K562 (cell line): ENCODE measurements around the gene NKIRAS1. TPM values are rescaled to one million over a fixed set of nuclear protein-coding genes. Genes with fewer than 3 reads are reported as not detected.

Experiments used
- BCOR ChIP-seq: fragments of 450-650 bp; IDR thresholded peaks from 2 replicates; pipeline ENCODE4 v1.6.1; 2016
- CSDE1 ChIP-seq, 2 experiments: fragments of 450-650 bp; IDR thresholded peaks; 2 replicates each; pipeline ENCODE4 v1.6.1; 2016; ENCODE audit warnings: mild to moderate bottlenecking in 1 of 2
- DDX20 ChIP-seq: fragments of 450-650 bp; IDR thresholded peaks from 2 replicates; pipeline ENCODE4 v1.6.1; 2016; ENCODE audit warnings: missing genetic modification characterization, low read depth, mild to moderate bottlenecking, missing compliant biosample characterization, moderate library complexity
- ELF1 ChIP-seq: fragments of 200-800 bp; sonication (Bioruptor generic); IDR thresholded peaks from 2 replicates; pipeline ENCODE4 v1.6.1; 2016; ENCODE audit warnings: missing genetic modification characterization, missing compliant biosample characterization
- ETV5 ChIP-seq: sonication (generic); formaldehyde crosslinking; IDR thresholded peaks from 2 replicates; pipeline ENCODE4 v1.4.0; 2020; ENCODE audit warnings: low read depth, mild to moderate bottlenecking, missing genetic modification reagents
- FOXP4 ChIP-seq: sonication (generic); formaldehyde crosslinking; IDR thresholded peaks from 2 replicates; pipeline ENCODE4 v1.8.0; 2022; ENCODE audit warnings: mild to moderate bottlenecking, missing genetic modification reagents, borderline replicate concordance
- HDAC1 ChIP-seq, 2 experiments: fragments of 450-650 bp; IDR thresholded peaks; 2 replicates each; pipeline ENCODE4 v1.6.1; 2016 to 2017; ENCODE audit warnings: inconsistent platforms in 1 of 2, mild to moderate bottlenecking in 1 of 2, moderate library complexity in 1 of 2
- JUN ChIP-seq, 2 experiments: sonication (generic) in 1 of 2; formaldehyde crosslinking in 1 of 2; IDR thresholded peaks; 2 replicates each; pipeline versions ENCODE4 v1.6.1 to v1.8.0; 2012 to 2022; ENCODE audit warnings: borderline replicate concordance in 2 of 2, mild to moderate bottlenecking in 2 of 2, improper control_type of control experiment in 1 of 2, low read depth in 1 of 2, low read length in 1 of 2, missing genetic modification reagents in 1 of 2
- POLR2H ChIP-seq: IDR thresholded peaks from 2 replicates; pipeline ENCODE4 v1.6.1; 2016; ENCODE audit warnings: missing genetic modification characterization, low read depth, mild to moderate bottlenecking, control low read depth, missing compliant biosample characterization, moderate library complexity
- PYGO2 ChIP-seq: fragments of 450-650 bp; IDR thresholded peaks from 2 replicates; pipeline ENCODE4 v1.6.1; 2016; ENCODE audit warnings: mild to moderate bottlenecking, missing genetic modification characterization, moderate library complexity, missing compliant biosample characterization
- TCFL5 ChIP-seq: fragments of 250-450 bp; sonication (Bioruptor Pico); conservative IDR thresholded peaks from 2 replicates; pipeline ENCODE4 v1.6.1; 2021; ENCODE audit warnings: mild to moderate bottlenecking, moderate library complexity, matching md5 sums
- UBTF ChIP-seq, 2 experiments: IDR thresholded peaks; 2 replicates each; pipeline ENCODE4 v1.6.1; 2012; ENCODE audit warnings: improper control_type of control experiment in 2 of 2, low read depth in 2 of 2, low read length in 2 of 2, borderline replicate concordance in 1 of 2
- ZBTB8A ChIP-seq: fragments of 450-650 bp; IDR thresholded peaks from 2 replicates; pipeline ENCODE4 v1.6.1; 2018; ENCODE audit warnings: mild to moderate bottlenecking, moderate library complexity; ENCODE audit not compliant: partially characterized antibody
- ZC3H4 ChIP-seq: sonication (generic); formaldehyde crosslinking; IDR thresholded peaks from 2 replicates; pipeline ENCODE4 v1.9.0; 2021; ENCODE audit warnings: missing genetic modification reagents, borderline replicate concordance
- ZNF277 ChIP-seq: fragments of 250-450 bp; sonication (Bioruptor Pico); IDR thresholded peaks from 2 replicates; pipeline ENCODE4 v1.8.0; 2022; ENCODE audit warnings: inconsistent platforms, mild to moderate bottlenecking, moderate library complexity, borderline replicate concordance
- ZNF316 ChIP-seq: fragments of 450-650 bp; IDR thresholded peaks from 2 replicates; pipeline ENCODE4 v1.6.1; 2016
- polyA plus RNA-seq, 8 experiments: library from polyadenylated mRNA; depleted of rRNA in 4 of 8; stranded (reverse) in 5 of 8; unstranded in 3 of 8; fragments of >200 nt; fragmentation: Nextera tagmentation in 2 of 8; fragmentation: Illumina TruSeq in 1 of 8; extraction: Ambion mirVana in 2 of 8; extraction: Trizol in 1 of 8; gene quantifications; 2 replicates each; pipeline versions ENCODE4 v1.2.1 to v1.2.3, GENCODE V29; 2011 to 2014; ENCODE audit warnings: inconsistent platforms in 1 of 8, missing spikeins in 1 of 8
- total RNA-seq, 7 experiments: library from RNA; depleted of rRNA in 6 of 7; stranded (reverse); fragments of >200 nt in 6 of 7; fragmentation: Illumina TruSeq in 2 of 7; extraction: Trizol in 2 of 7; gene quantifications; 2 replicates each; pipeline versions ENCODE4 v1.2.1 to v1.2.3, GENCODE V29; 2011 to 2021; ENCODE audit warnings: low replicate concordance in 1 of 7

The NKIRAS1 gene
- total and polyA plus RNA-seq, 9 of the 15 experiments (the other 6 are each of a cell fraction or from before 2014, with no cell fraction given), result 5.1 to 10.3 (median 6.3) TPM

- TF ChIP-seq FOXP4, result peak; percentile 97
- TF ChIP-seq POLR2H, result no peak
- peak; percentile 20 for TF ChIP-seq ZNF316
- TF ChIP-seq UBTF (IDR thresholded peaks at IDR 0.05; ENCODE audit: borderline replicate concordance in 1 of 2, low read depth in 2 of 2, low read length in 2 of 2), result peak in 1 of 2 experiments; percentile 76; a peak in 2 of 4 replicates
- peak; percentile 55; the same call in 1 of the 2 replicates for TF ChIP-seq ETV5 (CRISPR knock-in tag)
- 0 out of 2 replicates have a peak, but pooled peaks have one; percentile 42 for TF ChIP-seq ELF1
- TF ChIP-seq BCOR, result peak; percentile 55; the same call in 1 of the 2 replicates
- peak; percentile 7 for TF ChIP-seq JUN (IDR thresholded peaks at IDR 0.05; ENCODE audit: borderline replicate concordance, low read depth, low read length)
- TF ChIP-seq JUN (CRISPR knock-in tag; IDR thresholded peaks at IDR 0.05; ENCODE audit: borderline replicate concordance), result 0 out of 2 replicates have a peak, but pooled peaks have one; percentile 84
- 0 out of 2 replicates have a peak, but pooled peaks have one; percentile 55 for TF ChIP-seq ZC3H4 (CRISPR knock-in tag)
- no peak for TF ChIP-seq TCFL5
- TF ChIP-seq HDAC1 (IDR thresholded peaks at IDR 0.05), result peak in 1 of 2 experiments; percentile 95; a peak in 2 of 4 replicates
- no peak for TF ChIP-seq PYGO2
- TF ChIP-seq ZBTB8A, result no peak
- no peak for TF ChIP-seq DDX20
- no peak for TF ChIP-seq ZNF277
- TF ChIP-seq CSDE1 (IDR thresholded peaks at IDR 0.05), result no peak; a peak in 1 of 4 replicates
Observed at GRCh38 chr3:23945913-23946687, 29.3 kb upstream of the NKIRAS1 start (continued).
